CD4-positive, alpha-beta T cell treated with Interleukin-1 beta for 1 hour (primary cell): ENCODE measurements around the gene KCNMA1.
"Not testable (repeated sequence)": the region's sequence is repeated elsewhere in the genome, so short reads cannot be mapped to it uniquely, and the experiment has no call there.

Source experiments
- DNase-seq, 2 donors: peaks; one replicate each; pipeline ENCODE4 v3.0.0-alpha.2; 2020 to 2022

The KCNMA1 gene

GRCh38 chr10:77661674-77662073 lies 24.1 kb upstream of the KCNMA1 start:
- DNase-seq = no peak

- DNase-seq = no peak
Observed at GRCh38 chr10:77661100-77661499, 23.5 kb upstream of the KCNMA1 start.

GRCh38 chr10:77659046-77659670 lies 21.6 kb upstream of the KCNMA1 start:
- DNase-seq = not testable (repeated sequence)

GRCh38 chr10:77653210-77653609 lies 15.6 kb upstream of the KCNMA1 start:
- DNase-seq = no peak

GRCh38 chr10:77649333-77650331 lies 12.0 kb upstream of the KCNMA1 start:
- no peak for DNase-seq

- no peak for DNase-seq
Observed at GRCh38 chr10:77648472-77648871, 10.9 kb upstream of the KCNMA1 start.

GRCh38 chr10:77647543-77648293 lies 10.1 kb upstream of the KCNMA1 start:
- DNase-seq = no peak

GRCh38 chr10:77644557-77645243 lies 7.1 kb upstream of the KCNMA1 start:
- DNase-seq = no peak

GRCh38 chr10:77643795-77644468 lies 6.3 kb upstream of the KCNMA1 start:
- DNase-seq = peak; percentile 15 to 21

- DNase-seq = peak; percentile 24 to 50
Observed at GRCh38 chr10:77641788-77642397, 4.3 kb upstream of the KCNMA1 start.

GRCh38 chr10:77641344-77641743 lies 3.7 kb upstream of the KCNMA1 start:
- no peak for DNase-seq

GRCh38 chr10:77640167-77640566 lies 2.6 kb upstream of the KCNMA1 start:
- DNase-seq = no peak

GRCh38 chr10:77639756-77640155 lies 2.1 kb upstream of the KCNMA1 start:
- no peak for DNase-seq

GRCh38 chr10:77638321-77639101 lies 903 bp upstream of the KCNMA1 start:
- no peak for DNase-seq

- no peak for DNase-seq
Observed at GRCh38 chr10:77636967-77637531, 559 bp downstream of the KCNMA1 start.

GRCh38 chr10:77636282-77636966 lies 1.2 kb downstream of the KCNMA1 start:
- no peak for DNase-seq

- DNase-seq = no peak
Observed at GRCh38 chr10:77635402-77636227, 2.0 kb downstream of the KCNMA1 start.

- DNase-seq = no peak
Observed at GRCh38 chr10:77634939-77635338, 2.7 kb downstream of the KCNMA1 start.

- DNase-seq = no peak
Observed at GRCh38 chr10:77633376-77633775, 4.2 kb downstream of the KCNMA1 start.
